Right cardiac atrium (tissue), 5 donors: Measurements from ENCODE around the gene LHFPL2. TPM values are rescaled to one million over a fixed set of nuclear protein-coding genes. Genes with fewer than 3 reads are reported as not detected.

ENCODE experiments used
- ATAC-seq, 2 donors: fragments of 200-7000 bp; cut with Tn5 transposase; one replicate each; pipeline versions ENCODE4 v1.8.0 to v1.9.1; 2020; ENCODE audit warnings: moderate library complexity in 2 of 2, mild to moderate bottlenecking in 1 of 2
- DNase-seq, 3 donors: peaks; one replicate each; pipeline ENCODE4 v3.0.0-alpha.2; 2020
- H3K27ac ChIP-seq: one replicate; pipeline ENCODE4 v1.5.1; 2013; ENCODE audit warnings: mild to moderate bottlenecking, low read length, control low read depth, moderate library complexity
- H3K27me3 ChIP-seq: one replicate; pipeline ENCODE4 v1.6.1; 2013; ENCODE audit not compliant: control insufficient read depth, insufficient read depth
- H3K4me1 ChIP-seq: one replicate; pipeline ENCODE4 v1.6.1; 2013; ENCODE audit warnings: low read length; ENCODE audit not compliant: control insufficient read depth, insufficient read depth
- H3K4me3 ChIP-seq: one replicate; pipeline ENCODE4 v1.5.1; 2013; ENCODE audit warnings: low read length, control low read depth
- H3K9me3 ChIP-seq: one replicate; pipeline ENCODE4 v1.6.1; 2013; ENCODE audit warnings: low read length; ENCODE audit not compliant: control insufficient read depth
- WGBS: extraction: QIAGEN DNeasy Blood & Tissue Kit; methylation state at CpG from one replicate; pipeline ENCODE4 v1.1.7; 2013; 5-methylcytosine and 5-hydroxymethylcytosine counted together
- intact Hi-C, 4 donors: fragments of 100-400 bp; cut with DNase I; formaldehyde crosslinking; loops; one replicate each; pipeline versions ENCODE4 v1.11.0 to v1.14.0; 2022 to 2023
- polyA plus RNA-seq: library from polyadenylated mRNA; stranded (reverse); fragments of 200-250 nt; gene quantifications from one replicate; pipeline ENCODE4 v1.2.3, GENCODE V29; 2013
- total RNA-seq, 4 donors: library from RNA; stranded (reverse); fragmentation: NEBNext Ultra II Directional; extraction: Animal tissue kit (Norgen Biotek cat#: 25700); gene quantifications; one replicate each; pipeline ENCODE4 v1.2.1, GENCODE V29; 2021
- donor health status: healthy with polysubstance abuse.
- donor health status: DM: no; HTN: yes; CAD: no.
- donor health status: DM: no; HTN: no; CAD: no.
- donor health status: DM: no; HTN: yes; CAD: no; lungs with severe emphysema.
- donor health status: DM: yes; HTN: yes; CAD: no.

LHFPL2 gene
- total and polyA plus RNA-seq, 5 donors: 5.6 to 21.4 (median 10.9) TPM

DNA sequence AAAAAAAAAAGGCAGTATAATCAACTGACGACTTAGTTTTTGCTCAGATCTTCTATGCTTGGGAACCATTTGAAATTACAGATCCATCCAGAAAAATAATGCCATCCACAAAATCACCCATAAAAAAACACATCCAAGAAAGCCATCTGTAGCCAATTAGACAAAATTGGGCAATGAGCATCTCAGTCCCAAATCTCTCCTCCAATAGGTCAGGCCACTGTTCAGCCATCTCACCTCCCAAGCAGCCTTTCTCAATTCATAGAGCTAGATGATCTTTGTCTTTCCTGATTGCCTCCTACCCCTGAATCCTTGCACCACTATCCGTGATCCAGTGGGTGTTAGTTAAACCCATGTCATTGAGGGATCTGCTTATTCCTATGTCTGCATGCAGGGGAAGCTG lies 148.5 kb downstream of the LHFPL2 start:
- Histone ChIP-seq H3K27ac (no peak overlapping the region), H3K4me3 (no peak overlapping the region), H3K9me3 (no peaks in the 10 kb centered on the region), H3K4me1 (peaks cover 15% of the 10 kb centered on the region), H3K27me3 (no peaks in the 10 kb centered on the region)
- intact Hi-C loops: no loop called here
- ATAC-seq (no peak), DNase-seq (no peak)
- WGBS: 92% methylated on average over 2 of the region's 2 CpGs

DNA sequence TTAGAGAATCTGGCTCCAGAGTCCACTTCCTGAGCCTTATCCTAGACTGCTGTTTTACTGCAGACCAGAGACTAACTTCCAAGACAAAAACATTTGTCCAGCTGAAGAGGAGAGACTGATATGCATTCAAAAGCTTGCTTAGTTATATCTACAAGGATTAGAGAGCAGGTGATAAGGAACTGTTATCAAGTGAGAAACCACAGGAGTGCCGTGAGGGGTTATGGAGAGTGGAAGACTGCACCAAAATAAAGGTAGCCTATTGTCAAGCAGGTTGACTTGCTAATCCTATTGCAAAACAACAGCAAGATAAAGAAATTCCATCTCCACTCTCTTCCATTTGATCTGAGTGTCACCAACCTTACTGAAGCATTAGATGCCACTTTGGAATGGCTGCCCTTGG lies 149.1 kb downstream of the LHFPL2 start:
- no peak overlapping the region for H3K27ac ChIP-seq
- no peaks in the 10 kb centered on the region for H3K9me3 ChIP-seq
- H3K4me1 ChIP-seq: peaks cover 12% of the 10 kb centered on the region
- ATAC-seq (no peak), DNase-seq (no peak)
- intact Hi-C loops: no loop called here
- no peak overlapping the region for H3K4me3 ChIP-seq
- no peaks in the 10 kb centered on the region for H3K27me3 ChIP-seq
- 69% methylated on average over 1 of the region's 1 CpG for WGBS

DNA sequence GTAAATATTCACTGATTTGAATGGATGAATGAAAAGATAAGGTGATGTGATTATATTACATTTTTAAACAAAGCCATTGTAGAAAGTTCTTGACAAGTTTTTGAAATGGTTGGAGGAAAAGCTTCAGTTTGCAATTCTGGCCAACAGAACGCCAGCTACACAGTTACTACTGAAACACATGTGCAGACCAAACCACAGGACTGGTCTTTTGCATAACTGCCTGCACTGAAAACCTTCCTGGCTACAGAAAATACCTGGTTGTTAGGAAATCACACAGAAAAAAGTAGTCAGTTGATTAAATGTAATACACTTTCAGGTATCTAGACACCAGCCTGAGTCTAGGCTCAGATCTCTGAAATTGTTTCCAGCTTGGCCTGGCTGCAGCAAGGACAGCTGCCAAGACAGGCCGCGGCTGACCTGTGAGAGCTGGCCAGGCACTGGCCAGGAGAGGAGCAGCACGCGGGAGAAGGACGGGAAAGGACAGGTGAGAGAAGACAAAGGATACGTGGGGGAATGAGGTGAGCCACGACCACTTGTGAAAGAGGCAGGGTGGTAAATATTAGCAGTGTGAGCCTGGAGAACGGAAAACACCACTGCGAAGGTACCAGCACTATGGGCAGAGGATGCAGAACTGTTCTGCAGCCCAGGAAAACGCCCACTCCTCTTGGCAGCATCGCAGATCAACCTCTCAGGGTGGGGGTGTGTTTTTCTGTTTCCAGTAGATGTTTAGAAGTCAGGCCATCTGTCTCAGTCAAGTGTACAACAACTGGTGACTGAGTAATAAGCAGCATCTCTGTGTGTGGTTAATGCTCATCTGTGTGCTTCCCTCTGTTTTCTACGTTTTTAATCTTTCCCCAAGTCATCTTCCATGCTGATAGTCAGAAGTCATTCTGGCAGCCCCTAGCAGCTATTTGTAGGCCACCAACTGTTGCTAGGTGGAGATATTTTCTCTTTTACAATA lies 150.7 kb downstream of the LHFPL2 start:
- 51% methylated on average over 13 of the region's 13 CpGs for WGBS
- Histone ChIP-seq H3K4me3 (no peak overlapping the region), H3K9me3 (no peaks in the 10 kb centered on the region), H3K27me3 (no peaks in the 10 kb centered on the region), H3K27ac (no peak overlapping the region), H3K4me1 (peaks cover 9% of the 10 kb centered on the region)
- peak in 2 of 3 donors; percentile 61 to 67 for DNase-seq
- intact Hi-C loops: no loop called here
- ATAC-seq: peak; percentile 37 to 42

DNA sequence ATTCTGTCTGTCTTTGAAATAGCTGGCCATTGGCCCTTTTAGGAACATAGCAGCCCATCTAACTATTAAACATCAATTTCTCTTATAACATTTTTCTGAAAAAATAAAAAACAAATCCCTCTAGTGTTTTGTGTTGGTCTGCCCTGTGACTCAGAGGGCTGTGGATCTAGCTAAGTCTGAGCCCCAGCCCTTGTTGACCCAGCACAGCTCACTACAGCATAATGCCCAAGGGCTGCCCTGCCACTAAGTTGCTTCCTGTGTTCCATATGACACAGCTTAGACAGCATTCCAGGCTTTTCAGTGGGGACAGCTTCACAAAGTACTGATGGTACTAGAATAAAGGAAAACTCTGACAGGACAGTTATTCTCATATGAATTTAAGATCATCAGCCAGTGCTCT lies 152.2 kb downstream of the LHFPL2 start:
- Histone ChIP-seq H3K27ac (no peak overlapping the region), H3K27me3 (no peaks in the 10 kb centered on the region), H3K4me3 (no peak overlapping the region), H3K9me3 (no peaks in the 10 kb centered on the region), H3K4me1 (peaks cover 9% of the 10 kb centered on the region)
- DNase-seq: no peak
- peak in 1 of 2 donors; percentile 75 for ATAC-seq
- intact Hi-C loops: no loop called here

DNA sequence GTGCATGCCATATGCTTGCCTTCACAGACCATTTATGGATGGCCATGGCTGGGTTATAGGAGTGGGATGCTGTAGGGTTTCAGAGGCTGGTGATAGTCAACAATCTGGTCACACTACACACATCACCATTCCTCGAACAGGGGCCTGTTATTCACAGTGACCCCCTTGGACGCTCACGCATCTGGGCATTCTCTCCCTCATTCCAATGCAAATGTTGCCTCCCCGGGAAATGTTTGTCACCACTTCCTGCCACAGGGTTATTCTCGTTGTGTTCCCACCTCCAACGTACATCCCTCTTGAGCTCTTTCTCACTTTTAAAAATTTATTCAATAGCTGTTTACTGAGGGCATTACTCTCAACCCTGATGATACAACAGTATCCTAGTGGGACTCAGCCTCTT lies 152.8 kb downstream of the LHFPL2 start:
- DNase-seq: no peak
- 57% methylated on average over 6 of the region's 6 CpGs for WGBS
- Histone ChIP-seq H3K4me3 (no peak overlapping the region), H3K9me3 (no peaks in the 10 kb centered on the region), H3K27me3 (no peaks in the 10 kb centered on the region), H3K27ac (no peak overlapping the region), H3K4me1 (peaks cover 9% of the 10 kb centered on the region)
- intact Hi-C loops: no loop called here
- no peak for ATAC-seq

DNA sequence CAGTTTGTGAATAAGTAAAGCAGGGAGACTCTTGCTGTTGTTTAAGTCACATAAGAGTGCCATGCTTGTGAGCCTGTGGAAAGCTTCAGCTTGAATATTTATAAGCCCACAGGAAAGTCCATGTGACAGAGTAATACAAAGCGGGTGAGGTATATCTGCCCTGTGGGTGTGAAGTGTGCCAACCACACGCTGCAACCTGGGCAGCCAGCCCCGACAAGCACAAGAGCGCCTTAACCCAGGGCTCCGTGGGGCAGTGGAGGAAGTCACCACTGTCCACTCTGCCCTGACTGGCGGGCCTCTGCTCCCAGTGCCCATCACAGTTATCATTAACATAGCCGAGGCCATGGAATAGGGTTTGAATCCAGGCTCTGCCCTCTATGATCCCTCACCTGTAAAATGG lies 155.9 kb downstream of the LHFPL2 start:
- Histone ChIP-seq H3K4me3 (no peak overlapping the region), H3K27me3 (no peaks in the 10 kb centered on the region), H3K4me1 (peaks cover 4% of the 10 kb centered on the region), H3K9me3 (no peaks in the 10 kb centered on the region), H3K27ac (no peak overlapping the region)
- ATAC-seq (no peak), DNase-seq (no peak)
- intact Hi-C loops: no loop called here
- whole genome bisulfite sequencing: 82% methylated on average over 7 of the region's 7 CpGs

DNA sequence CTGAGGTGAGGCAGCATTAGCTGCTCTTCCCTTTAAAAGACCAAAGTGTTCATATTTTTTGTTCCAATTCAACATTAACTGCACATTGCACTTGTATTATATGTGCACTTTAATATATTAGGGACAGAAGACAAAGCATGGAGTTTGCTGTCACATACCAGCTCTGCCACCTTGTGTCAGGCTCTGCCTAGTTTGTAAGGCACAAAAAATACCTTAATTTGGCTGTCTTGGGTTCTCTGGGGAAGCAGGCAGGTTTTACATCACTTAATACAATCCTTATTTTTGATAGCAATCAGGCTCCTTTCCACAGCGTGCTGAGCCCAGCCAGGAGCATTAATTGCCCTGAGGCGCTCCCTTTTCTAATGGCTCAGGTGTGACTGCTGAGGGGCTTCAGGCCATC lies 156.3 kb downstream of the LHFPL2 start:
- Histone ChIP-seq H3K9me3 (no peaks in the 10 kb centered on the region), H3K4me1 (peaks cover 4% of the 10 kb centered on the region), H3K4me3 (no peak overlapping the region), H3K27ac (no peak overlapping the region), H3K27me3 (no peaks in the 10 kb centered on the region)
- DNase-seq: no peak
- 95% methylated on average over 2 of the region's 2 CpGs for WGBS
- intact Hi-C loops: no loop called here
- ATAC-seq: no peak

DNA sequence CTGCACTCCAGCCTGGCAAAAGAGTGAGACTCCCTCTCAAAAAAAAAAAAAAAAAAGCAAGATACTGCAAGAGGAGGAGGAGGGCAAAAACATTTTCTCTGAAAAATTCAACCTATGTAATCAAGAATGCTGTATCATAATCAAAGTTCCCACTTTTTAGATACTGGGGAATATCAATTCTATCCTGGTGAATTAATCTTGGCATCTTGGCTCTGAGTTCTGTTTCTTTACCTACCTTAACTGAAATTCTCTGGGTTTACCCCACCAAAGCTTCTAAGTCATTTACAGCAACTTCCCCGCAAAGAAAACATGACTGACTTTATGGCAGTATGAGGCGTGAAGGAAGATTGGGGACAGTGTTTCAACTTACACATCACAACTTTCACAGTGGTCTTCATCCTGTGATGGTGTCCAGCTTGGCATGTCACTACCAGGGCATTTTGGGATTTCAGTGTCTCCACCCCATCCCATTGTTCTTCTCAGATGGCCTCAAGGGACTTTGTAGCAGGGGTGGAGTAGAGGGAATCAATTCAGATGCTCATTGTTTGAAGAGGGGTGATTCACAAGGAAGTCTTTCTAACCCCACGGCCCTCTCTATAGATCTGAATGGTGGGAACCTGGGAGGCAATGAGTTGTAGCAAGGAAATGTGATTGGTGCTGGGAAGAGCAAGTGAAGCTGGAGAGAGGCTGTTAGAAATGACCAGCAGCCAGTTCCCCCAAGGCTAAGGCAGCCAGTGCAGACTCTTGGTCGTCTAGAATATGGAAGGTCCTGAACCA lies 157.7 kb downstream of the LHFPL2 start:
- 82% methylated on average over 4 of the region's 4 CpGs for WGBS
- Histone ChIP-seq H3K4me1 (no peaks in the 10 kb centered on the region), H3K4me3 (no peak overlapping the region), H3K27me3 (no peaks in the 10 kb centered on the region), H3K9me3 (no peaks in the 10 kb centered on the region), H3K27ac (no peak overlapping the region)
- DNase-seq: no peak
- intact Hi-C loops: no loop called here
- peak in 1 of 2 donors; percentile 58 for ATAC-seq

DNA sequence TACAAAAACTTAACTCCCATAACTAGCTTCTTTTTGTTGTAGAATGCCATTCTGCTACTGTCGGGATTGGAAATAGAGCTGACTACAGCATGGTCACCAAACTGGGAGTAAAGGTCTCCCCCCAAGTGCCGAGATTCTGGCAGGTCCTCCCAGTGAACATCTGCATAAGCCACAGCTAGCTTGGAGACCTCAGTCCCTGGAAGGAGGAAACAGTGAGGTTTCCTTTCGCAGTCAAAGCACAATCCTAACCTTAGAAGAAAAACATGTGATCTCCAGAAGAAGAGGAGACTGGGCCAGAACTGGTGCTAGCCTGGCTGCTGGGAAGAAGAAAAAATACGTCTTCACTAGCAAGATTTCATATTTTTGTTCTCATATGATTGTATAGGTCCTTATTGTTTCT lies 160.7 kb downstream of the LHFPL2 start:
- Histone ChIP-seq H3K27me3 (no peaks in the 10 kb centered on the region), H3K9me3 (no peaks in the 10 kb centered on the region), H3K4me1 (no peaks in the 10 kb centered on the region), H3K4me3 (no peak overlapping the region), H3K27ac (no peak overlapping the region)
- ATAC-seq (no peak), DNase-seq (no peak)
- WGBS: 58% methylated on average over 4 of the region's 4 CpGs
- intact Hi-C loops: no loop called here

DNA sequence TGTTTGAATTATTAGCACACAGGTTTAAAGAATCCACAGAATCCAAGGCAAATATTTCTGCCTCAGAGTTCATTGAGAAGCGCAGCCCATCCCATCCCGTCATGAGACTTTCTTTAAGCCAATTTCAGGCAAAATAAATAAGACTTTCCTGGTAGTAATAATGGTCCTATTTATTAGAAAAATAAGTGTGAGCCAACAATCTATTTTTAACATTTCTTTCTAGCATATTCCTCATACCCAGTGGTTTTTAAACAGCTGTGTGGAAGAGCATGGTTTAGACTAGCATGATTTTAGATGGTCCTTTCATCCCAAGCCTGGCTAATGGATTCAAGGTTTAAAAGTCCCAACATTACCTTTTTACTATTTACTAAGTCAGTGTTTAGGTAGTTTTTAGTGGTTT lies 162.4 kb downstream of the LHFPL2 start:
- Histone ChIP-seq H3K4me3 (no peak overlapping the region), H3K4me1 (no peaks in the 10 kb centered on the region), H3K27me3 (no peaks in the 10 kb centered on the region), H3K9me3 (no peaks in the 10 kb centered on the region), H3K27ac (no peak overlapping the region)
- intact Hi-C loops: no loop called here
- ATAC-seq (peak in 1 of 2 donors; percentile 36), DNase-seq (no peak)
- WGBS: 64% methylated on average over 2 of the region's 2 CpGs

DNA sequence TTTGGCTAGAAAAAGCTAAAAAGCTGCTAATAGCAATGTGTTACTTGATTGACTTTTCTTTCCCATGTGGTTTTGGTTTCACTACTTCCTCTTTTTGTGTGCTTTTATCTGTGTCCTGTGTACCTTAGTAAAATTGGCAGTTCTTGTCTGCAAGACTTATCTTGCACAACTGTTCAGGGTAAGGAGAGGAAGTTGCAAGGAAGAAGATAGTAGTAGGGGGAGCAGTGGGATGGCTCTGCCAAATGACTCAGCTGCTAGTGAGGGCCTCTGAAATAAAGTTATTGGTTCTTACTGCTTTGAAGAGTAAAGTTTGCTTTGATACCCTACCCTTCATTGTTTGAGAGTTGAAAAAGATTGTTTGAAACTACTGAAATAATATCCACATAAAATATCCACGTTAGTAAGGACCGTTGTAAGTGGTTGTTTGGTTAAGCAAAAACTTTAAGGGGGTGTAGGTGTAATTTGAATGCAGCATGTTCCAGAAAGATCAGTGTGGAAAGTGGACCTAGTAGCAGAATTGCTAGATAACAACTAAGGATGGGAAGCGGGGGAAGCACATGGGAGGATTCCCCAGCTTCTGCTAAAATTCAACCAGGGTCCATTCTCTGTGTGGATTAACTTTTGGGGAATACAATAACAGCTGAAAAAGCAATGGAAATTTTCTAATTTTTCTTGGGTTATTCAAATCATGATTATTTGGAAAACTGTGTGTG lies 164.6 kb downstream of the LHFPL2 start:
- WGBS: 63% methylated on average over 3 of the region's 3 CpGs
- Histone ChIP-seq H3K9me3 (no peaks in the 10 kb centered on the region), H3K4me3 (no peak overlapping the region), H3K27ac (no peak overlapping the region), H3K27me3 (no peaks in the 10 kb centered on the region), H3K4me1 (no peaks in the 10 kb centered on the region)
- ATAC-seq: peak; percentile 89 to 94
- DNase-seq: no peak
- intact Hi-C loops: no loop called here
